NCI-H748 treated with DMSO at 0.1 percent for 48 hours (cell line): ENCODE results near the gene NPIPA5.
"Not testable (repeated sequence)": the region's sequence is repeated elsewhere in the genome, so short reads cannot be mapped to it uniquely, and the experiment has no call there.

Experiments
- DNase-seq: peaks from one replicate; lab custom pipeline; 2025; lab: John Stamatoyannopoulos, UW

The NPIPA5 gene

GRCh38 chr16:15378194-15378593, at the start of gene NPIPA5:
TSS of gene NPIPA5 (minus strand) at chr16:15378294. CDS start at chr16:15378294, 0 bp downstream.
- DNase-seq = not testable (repeated sequence)

GRCh38 chr16:15427648-15428239, 49.6 kb upstream of the NPIPA5 start:
- DNase-seq = no peak

GRCh38 chr16:15426796-15427195, 48.7 kb upstream of the NPIPA5 start:
- DNase-seq = no peak

- no peak for DNase-seq
These were observed 47.8 kb upstream of the NPIPA5 start for GRCh38 chr16:15425861-15426260.

GRCh38 chr16:15422222-15422621, 44.1 kb upstream of the NPIPA5 start:
- DNase-seq = no peak

GRCh38 chr16:15421696-15422095, 43.6 kb upstream of the NPIPA5 start:
- not testable (repeated sequence) for DNase-seq

GRCh38 chr16:15418206-15418605, 40.1 kb upstream of the NPIPA5 start:
- DNase-seq = no peak

GRCh38 chr16:15417197-15417596, 39.1 kb upstream of the NPIPA5 start:
- DNase-seq = no peak

- no peak for DNase-seq
These were observed 37.5 kb upstream of the NPIPA5 start for GRCh38 chr16:15415511-15415985.

GRCh38 chr16:15409476-15409875, 31.4 kb upstream of the NPIPA5 start:
- DNase-seq = not testable (repeated sequence)

- not testable (repeated sequence) for DNase-seq
These were observed 29.7 kb upstream of the NPIPA5 start for GRCh38 chr16:15407756-15408155.

- no peak for DNase-seq
These were observed 26.7 kb upstream of the NPIPA5 start for GRCh38 chr16:15404792-15405191.

- DNase-seq = not testable (repeated sequence)
These were observed 26.0 kb upstream of the NPIPA5 start for GRCh38 chr16:15404091-15404490.

- DNase-seq = no peak
These were observed 25.4 kb upstream of the NPIPA5 start for GRCh38 chr16:15403392-15403995.

- no peak for DNase-seq
These were observed 23.9 kb upstream of the NPIPA5 start for GRCh38 chr16:15401972-15402371.

- DNase-seq = not testable (repeated sequence)
These were observed 22.2 kb upstream of the NPIPA5 start for GRCh38 chr16:15400314-15400713.

GRCh38 chr16:15399317-15399716, 21.2 kb upstream of the NPIPA5 start:
- no peak for DNase-seq

- no peak for DNase-seq
These were observed 20.7 kb upstream of the NPIPA5 start for GRCh38 chr16:15398618-15399316.

- no peak for DNase-seq
These were observed 19.0 kb upstream of the NPIPA5 start for GRCh38 chr16:15396948-15397594.

- DNase-seq = not testable (repeated sequence)
These were observed 18.4 kb upstream of the NPIPA5 start for GRCh38 chr16:15396509-15396829.

- DNase-seq = not testable (repeated sequence)
These were observed 17.8 kb upstream of the NPIPA5 start, which contains the start of gene MPV17L for GRCh38 chr16:15395631-15396508. TSS of gene MPV17L (plus strand) at chr16:15395754. CDS start at chr16:15395898, 144 bp downstream.

- DNase-seq = not testable (repeated sequence)
These were observed 14.9 kb upstream of the NPIPA5 start for GRCh38 chr16:15393025-15393424.
